Neural progenitor cell (in vitro differentiated cells): ENCODE measurements around the gene SPG11.

ENCODE experiments used
- CTCF ChIP-seq: fragments of 200-600 bp; sonication (generic); IDR thresholded peaks from 2 replicates; pipeline ENCODE4 v1.5.1; 2017; ENCODE audit warnings: antibody characterized with exemption, mild to moderate bottlenecking
- EZH2phosphoT487 ChIP-seq: fragments of 200-600 bp; sonication (generic); IDR thresholded peaks from 2 replicates; pipeline ENCODE4 v1.6.1; 2017; ENCODE audit warnings: antibody characterized with exemption

DNA sequence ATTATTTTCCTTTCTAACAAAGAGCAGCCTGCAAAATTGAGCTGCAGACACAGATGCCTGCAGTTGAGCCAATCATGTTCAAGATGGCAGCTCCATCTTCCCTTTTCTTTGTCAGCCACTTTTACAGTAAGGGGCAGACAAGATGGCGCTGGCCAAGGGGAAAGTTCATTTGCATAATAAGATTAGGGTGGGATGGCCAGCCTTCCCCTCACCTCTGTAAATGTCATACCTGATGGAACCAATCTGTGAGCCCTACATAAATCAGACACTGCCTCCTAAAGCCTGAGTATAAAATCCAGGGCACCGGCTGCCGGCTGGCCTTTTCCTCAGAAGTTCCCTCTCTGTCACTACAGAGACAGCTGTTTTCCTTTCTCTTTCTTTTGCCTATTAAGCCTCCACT, 31.8 kb upstream of the SPG11 start:
- TF ChIP-seq CTCF (no peak), EZH2phosphoT487 (no peak)
